HG03520 (cell line): ENCODE results near the gene MTERF2.
"Not testable (repeated sequence)": the region's sequence is repeated elsewhere in the genome, so short reads cannot be mapped to it uniquely, and the experiment has no call there.

Experiments
- ATAC-seq: cut with Tn5 transposase; IDR thresholded peaks from one replicate; pipeline ENCODE4 v1.9.1; 2021; ENCODE audit warnings: mild to moderate bottlenecking, moderate library complexity; ENCODE audit not compliant: unreplicated experiment

The MTERF2 gene

GRCh38 chr12:106986625-106987389 lies at the start of gene MTERF2:
Gene MTERF2 (minus strand): TSS chr12:106987146. CDS start chr12:106978714, 8,432 bp downstream.
- peak; percentile 88 for ATAC-seq

GRCh38 chr12:107035733-107036132 lies 48.8 kb upstream of the MTERF2 start:
- ATAC-seq = no peak

GRCh38 chr12:107033758-107034739 lies 47.1 kb upstream of the MTERF2 start:
- no peak for ATAC-seq

GRCh38 chr12:107032266-107032665 lies 45.3 kb upstream of the MTERF2 start:
- no peak for ATAC-seq

- ATAC-seq = no peak
These were observed 44.1 kb upstream of the MTERF2 start for GRCh38 chr12:107031061-107031460.

GRCh38 chr12:107029081-107029480 lies 42.1 kb upstream of the MTERF2 start:
- no peak for ATAC-seq

GRCh38 chr12:107027636-107028053 lies 40.7 kb upstream of the MTERF2 start:
- ATAC-seq = no peak

GRCh38 chr12:107026806-107027635 lies 40.1 kb upstream of the MTERF2 start:
- ATAC-seq = no peak

GRCh38 chr12:107026356-107026755 lies 39.4 kb upstream of the MTERF2 start:
- not testable (repeated sequence) for ATAC-seq

GRCh38 chr12:107025671-107026070 lies 38.7 kb upstream of the MTERF2 start:
- ATAC-seq = no peak

- no peak for ATAC-seq
These were observed 32.6 kb upstream of the MTERF2 start for GRCh38 chr12:107019546-107019945.

GRCh38 chr12:107017042-107017441 lies 30.1 kb upstream of the MTERF2 start:
- ATAC-seq = no peak

- ATAC-seq = no peak
These were observed 27.1 kb upstream of the MTERF2 start for GRCh38 chr12:107014055-107014454.

- ATAC-seq = no peak
These were observed 25.9 kb upstream of the MTERF2 start for GRCh38 chr12:107012736-107013425.

GRCh38 chr12:107011519-107011918 lies 24.6 kb upstream of the MTERF2 start:
- no peak for ATAC-seq

GRCh38 chr12:107007411-107007810 lies 20.5 kb upstream of the MTERF2 start:
- ATAC-seq = no peak

- ATAC-seq = not testable (repeated sequence)
These were observed 15.7 kb upstream of the MTERF2 start for GRCh38 chr12:107002665-107003064.

- ATAC-seq = no peak
These were observed 12.5 kb upstream of the MTERF2 start for GRCh38 chr12:106999446-106999845.

GRCh38 chr12:106997916-106998315 lies 11.0 kb upstream of the MTERF2 start:
- no peak for ATAC-seq

GRCh38 chr12:106996102-106996501 lies 9.2 kb upstream of the MTERF2 start:
- ATAC-seq = not testable (repeated sequence)
